Measurements from ENCODE around the gene SAFB.

- TF ChIP-seq CTCF (IDR thresholded peaks at IDR 0.05): no peak
- no peak for TF ChIP-seq POLR2A (IDR thresholded peaks at IDR 0.05)
- no peak for TF ChIP-seq POLR2AphosphoS5 (IDR thresholded peaks at IDR 0.05)
These were observed 82.7 kb downstream of the SAFB start for GRCh38 chr19:5705552-5705951.

Data from gastroesophageal sphincter (tissue), 3 donors.